Ovary (tissue), 9 donors: Measurements from ENCODE around the gene BDKRB1. TPM values are rescaled to one million over a fixed set of nuclear protein-coding genes. Genes with fewer than 3 reads are reported as not detected.

Source experiments
- DNase-seq, 5 donors: peaks; one replicate each; pipeline ENCODE4 v3.0.0-alpha.2; 2019 to 2020
- H3K27ac ChIP-seq, 2 donors: fragments of 200-600 bp; one replicate each; pipeline versions ENCODE4 v1.5.1 to v1.8.0; 2019 to 2022
- H3K27me3 ChIP-seq: fragments of 200-600 bp; one replicate; pipeline ENCODE4 v1.8.0; 2022
- H3K36me3 ChIP-seq: fragments of 200-600 bp; sonication (generic); one replicate; pipeline ENCODE4 v1.5.1; 2019
- H3K4me1 ChIP-seq: one replicate; pipeline ENCODE4 v1.8.1; 2013; ENCODE audit warnings: mild to moderate bottlenecking, moderate library complexity; ENCODE audit not compliant: insufficient read depth
- H3K4me3 ChIP-seq: fragments of 200-600 bp; sonication (generic); one replicate; pipeline ENCODE4 v1.5.1; 2017
- H3K9me3 ChIP-seq, 2 donors: fragments of 200-600 bp in 1 of 2; sonication (generic) in 1 of 2; one replicate each; pipeline versions ENCODE4 v1.5.1 to v1.8.1; 2013 to 2019; ENCODE audit warnings: mild to moderate bottlenecking in 1 of 2, moderate library complexity in 1 of 2
- EP300 ChIP-seq: sonication (generic); formaldehyde crosslinking; IDR thresholded peaks from one replicate; pipeline ENCODE4 v1.6.1; 2017; ENCODE audit warnings: antibody characterized with exemption
- POLR2A ChIP-seq: fragments of 450-650 bp; IDR thresholded peaks from one replicate; pipeline ENCODE4 v1.6.1; 2017; ENCODE audit warnings: antibody characterized with exemption, mild to moderate bottlenecking, moderate library complexity
- WGBS, 3 donors: extraction: QIAGEN DNeasy Blood & Tissue Kit in 1 of 3; methylation state at CpG; one replicate each; pipeline versions ENCODE4 v1.1.5 to v1.1.7; 2013 to 2017; 5-methylcytosine and 5-hydroxymethylcytosine counted together
- intact Hi-C, 4 donors: fragments of 100-400 bp; cut with DNase I; formaldehyde crosslinking; loops; one replicate each; pipeline versions ENCODE4 v1.11.0 to v1.15.1; 2022 to 2023
- polyA plus RNA-seq, 2 donors: library from polyadenylated mRNA; stranded (reverse); fragments of 200-250 nt in 1 of 2; fragments of 350-450 nt in 1 of 2; fragmentation: Illumina TruSeq in 1 of 2; extraction: RNeasy Lipid Tissue Mini Kit (QIAGEN cat#74804) in 1 of 2; gene quantifications; one replicate each; pipeline ENCODE4 v1.2.3, GENCODE V29; 2013 to 2014
- total RNA-seq, 7 donors: library from RNA; depleted of rRNA in 2 of 7; stranded (reverse); fragments of >200 nt in 2 of 7; fragmentation: NEBNext Ultra II Directional in 3 of 7; extraction: Animal tissue kit (Norgen Biotek cat#: 25700) in 3 of 7; gene quantifications; one replicate each; pipeline versions ENCODE4 v1.1.0 to v1.2.4, GENCODE V29; 2016 to 2023
- TF ChIP-seq, protein P1 (sequence below), 3 donors: fragments of 450-650 bp in 2 of 3; fragments of 200-600 bp in 1 of 3; IDR thresholded peaks; one replicate each; pipeline versions ENCODE4 v1.5.1 to v1.8.0; 2016 to 2022; ENCODE audit warnings: antibody characterized with exemption in 3 of 3, mild to moderate bottlenecking in 1 of 3
- donor health status: DM: no; HTN: no; CAD: no; lungs with moderate emphysema.
- donor health status: DM: no; HTN: no; CAD: no.
- donor health status: Bipolar disorder and iron deficiency.
- donor health status: DM: yes; HTN: yes; CAD: no.
- donor health status: DM: no; HTN: no; CAD: no.
- donor health status: DM: yes; HTN: yes; CAD: no.

The BDKRB1 gene
- total and polyA plus RNA-seq, 9 donors, result 0.30 to 5.3 (median 0.75) TPM; not detected in 5

DNA sequence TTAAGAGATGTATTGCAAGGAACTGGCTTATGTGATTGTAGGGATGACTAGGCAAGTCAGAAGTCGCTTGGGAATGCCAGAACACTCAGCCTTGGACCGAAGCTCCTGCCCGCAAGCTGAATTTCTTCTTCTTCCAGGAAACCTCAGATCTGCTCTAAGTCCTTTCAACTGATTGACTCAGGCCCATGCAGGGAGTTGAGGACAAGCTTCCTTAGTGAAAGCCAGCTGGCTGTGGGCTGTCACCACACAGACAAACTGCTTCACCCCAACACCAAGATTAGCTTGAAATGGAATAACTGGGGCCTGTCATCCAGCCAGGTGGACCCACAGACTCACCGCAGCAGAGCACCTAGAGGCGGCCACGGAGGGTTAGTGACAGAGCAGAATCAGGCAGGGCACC, 26.7 kb upstream of the BDKRB1 start:
- no peaks in the 10 kb centered on the region for H3K4me1 ChIP-seq
- no peak for DNase-seq
- intact Hi-C loops, result no loop called here
- H3K27me3 ChIP-seq, result no peaks in the 10 kb centered on the region
- H3K9me3 ChIP-seq, result no peaks in the 10 kb centered on the region
- H3K27ac ChIP-seq, result no peak overlapping the region
- no peak for TF ChIP-seq POLR2A
- TF ChIP-seq, protein P1, sequence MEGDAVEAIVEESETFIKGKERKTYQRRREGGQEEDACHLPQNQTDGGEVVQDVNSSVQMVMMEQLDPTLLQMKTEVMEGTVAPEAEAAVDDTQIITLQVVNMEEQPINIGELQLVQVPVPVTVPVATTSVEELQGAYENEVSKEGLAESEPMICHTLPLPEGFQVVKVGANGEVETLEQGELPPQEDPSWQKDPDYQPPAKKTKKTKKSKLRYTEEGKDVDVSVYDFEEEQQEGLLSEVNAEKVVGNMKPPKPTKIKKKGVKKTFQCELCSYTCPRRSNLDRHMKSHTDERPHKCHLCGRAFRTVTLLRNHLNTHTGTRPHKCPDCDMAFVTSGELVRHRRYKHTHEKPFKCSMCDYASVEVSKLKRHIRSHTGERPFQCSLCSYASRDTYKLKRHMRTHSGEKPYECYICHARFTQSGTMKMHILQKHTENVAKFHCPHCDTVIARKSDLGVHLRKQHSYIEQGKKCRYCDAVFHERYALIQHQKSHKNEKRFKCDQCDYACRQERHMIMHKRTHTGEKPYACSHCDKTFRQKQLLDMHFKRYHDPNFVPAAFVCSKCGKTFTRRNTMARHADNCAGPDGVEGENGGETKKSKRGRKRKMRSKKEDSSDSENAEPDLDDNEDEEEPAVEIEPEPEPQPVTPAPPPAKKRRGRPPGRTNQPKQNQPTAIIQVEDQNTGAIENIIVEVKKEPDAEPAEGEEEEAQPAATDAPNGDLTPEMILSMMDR (IDR thresholded peaks at IDR 0.05), result no peak
- no peak for TF ChIP-seq EP300
- WGBS, 3 donors, result 91 to 98% (median 96%) methylated on average over 6 of the region's 6 CpGs
- H3K36me3 ChIP-seq, result no peaks in the 10 kb centered on the region
- H3K4me3 ChIP-seq, result no peak overlapping the region

DNA sequence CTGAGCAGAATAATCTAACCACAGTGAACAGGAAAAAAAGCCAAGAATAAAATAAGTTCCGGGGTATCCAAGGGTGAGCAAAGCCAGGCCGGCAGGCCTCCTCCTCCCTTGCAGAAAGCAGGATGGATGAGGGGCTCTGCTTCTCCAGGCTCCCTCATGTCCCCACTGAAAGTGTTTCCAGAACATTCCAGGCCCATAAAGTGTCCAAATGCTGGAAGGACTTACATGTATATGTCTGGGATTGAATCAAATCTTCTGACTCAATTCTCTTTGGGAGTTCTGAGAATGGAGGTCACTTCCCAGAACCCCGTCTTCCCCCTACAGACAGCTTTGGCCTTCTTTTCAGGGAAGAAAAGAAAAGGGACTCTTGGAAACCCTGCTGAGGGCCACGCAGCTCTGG, 25.0 kb upstream of the BDKRB1 start:
- TF ChIP-seq, protein P1 (IDR thresholded peaks at IDR 0.05), result no peak
- TF ChIP-seq POLR2A, result no peak
- no peak for TF ChIP-seq EP300
- Histone ChIP-seq H3K27ac (no peak overlapping the region), H3K4me1 (no peaks in the 10 kb centered on the region), H3K4me3 (no peak overlapping the region), H3K9me3 (no peaks in the 10 kb centered on the region), H3K36me3 (no peaks in the 10 kb centered on the region), H3K27me3 (no peaks in the 10 kb centered on the region)
- no peak for DNase-seq
- intact Hi-C loops, result no loop called here
- 65 to 74% (median 70%) methylated on average over 4 of the region's 4 CpGs for WGBS, 3 donors

DNA sequence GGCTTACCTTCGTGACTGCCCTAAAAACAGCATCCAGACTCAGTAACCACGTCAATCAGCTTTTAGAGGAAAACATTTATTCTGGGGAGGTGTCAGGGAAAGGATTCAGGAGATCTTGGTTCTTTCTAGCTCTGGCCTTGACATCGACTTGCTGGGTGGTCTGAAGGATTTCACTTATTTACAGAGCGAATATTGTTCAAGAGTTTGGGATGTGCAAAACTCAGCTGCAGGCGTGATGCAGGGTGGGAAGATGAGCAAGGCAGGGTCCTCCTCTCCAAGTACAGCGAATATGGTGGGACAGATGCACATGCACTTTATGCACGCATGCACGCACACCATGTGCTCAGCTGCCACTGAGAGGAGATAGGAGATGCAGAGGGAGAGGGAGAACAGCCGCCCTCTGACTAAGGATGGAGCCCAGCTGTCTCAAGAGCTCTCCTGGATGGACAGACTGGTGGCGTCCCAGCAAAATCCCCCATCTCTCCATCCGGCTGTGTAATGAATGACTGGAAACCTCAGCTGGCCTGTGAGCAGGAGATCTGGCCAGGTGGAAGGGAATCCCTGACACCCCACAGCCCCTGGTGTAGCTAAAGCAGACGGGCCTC, 24.4 kb upstream of the BDKRB1 start:
- no peaks in the 10 kb centered on the region for H3K27me3 ChIP-seq

DNA sequence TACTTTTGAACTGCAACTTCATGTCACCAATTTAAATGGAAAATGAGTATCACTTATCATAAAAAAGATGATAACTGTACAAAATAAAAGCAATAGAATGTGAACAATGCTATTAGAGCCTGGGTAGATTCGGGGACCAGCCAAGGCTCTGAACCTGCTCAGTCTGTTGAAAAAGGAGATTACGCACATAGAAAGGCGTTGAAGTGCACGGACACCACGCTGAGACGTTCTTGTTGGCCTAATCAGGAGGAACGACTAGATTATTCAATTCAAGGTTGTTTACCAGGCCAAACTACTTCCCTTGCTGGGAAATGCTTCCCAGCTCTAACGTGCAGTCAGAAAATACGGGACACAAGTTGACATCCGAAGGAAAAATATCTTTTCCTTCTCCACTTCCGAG, 23.5 kb upstream of the BDKRB1 start:
- 66 to 76% (median 67%) methylated on average over 11 of the region's 11 CpGs for WGBS, 3 donors
- no peak overlapping the region for H3K27ac ChIP-seq
- intact Hi-C loops, result no loop called here
- no peak for DNase-seq
- no peak for TF ChIP-seq POLR2A
- TF ChIP-seq EP300, result no peak
- TF ChIP-seq, protein P1 (IDR thresholded peaks at IDR 0.05), result no peak
- H3K9me3 ChIP-seq, result no peaks in the 10 kb centered on the region
- H3K4me3 ChIP-seq, result no peak overlapping the region
- H3K4me1 ChIP-seq, result no peaks in the 10 kb centered on the region
- H3K27me3 ChIP-seq, result no peaks in the 10 kb centered on the region
- H3K36me3 ChIP-seq, result no peaks in the 10 kb centered on the region

More for the DNA sequence above, 24.4 kb upstream of the BDKRB1 start:
- TF ChIP-seq EP300 (no peak), POLR2A (no peak)
- TF ChIP-seq, protein P1 (IDR thresholded peaks at IDR 0.05), result no peak
- no peaks in the 10 kb centered on the region for H3K4me1 ChIP-seq
- 31 to 48% (median 32%) methylated on average over 12 of the region's 12 CpGs for WGBS, 3 donors
- no peak overlapping the region for H3K4me3 ChIP-seq
- no peak overlapping the region for H3K27ac ChIP-seq
- intact Hi-C loops, result no loop called here
- no peaks in the 10 kb centered on the region for H3K36me3 ChIP-seq
- H3K9me3 ChIP-seq, result no peaks in the 10 kb centered on the region
- no peak for DNase-seq
